ENCODE results near the gene DNMT3A.

Gene DNMT3A

DNA sequence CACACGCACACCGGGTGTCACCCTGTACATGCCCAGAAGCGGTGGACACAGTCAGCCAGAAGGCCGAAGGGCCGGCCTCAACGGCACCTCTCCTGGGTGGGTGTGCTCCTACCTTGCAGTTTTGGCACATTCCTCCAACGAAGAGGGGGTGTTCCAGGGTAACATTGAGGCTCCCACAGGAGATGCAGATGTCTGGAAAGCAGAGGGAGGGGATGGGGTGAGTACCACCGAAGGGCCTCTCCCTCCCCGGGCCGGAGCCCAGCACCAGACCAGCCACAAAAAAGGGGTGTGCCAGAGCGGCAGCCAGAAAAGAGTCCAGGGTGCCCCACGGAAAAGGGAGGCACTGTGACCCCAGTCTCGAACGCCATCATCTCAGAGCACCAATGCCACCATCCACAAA, 96.6 kb downstream of the DNMT3A start:
- DNase-seq: no peak

DNA sequence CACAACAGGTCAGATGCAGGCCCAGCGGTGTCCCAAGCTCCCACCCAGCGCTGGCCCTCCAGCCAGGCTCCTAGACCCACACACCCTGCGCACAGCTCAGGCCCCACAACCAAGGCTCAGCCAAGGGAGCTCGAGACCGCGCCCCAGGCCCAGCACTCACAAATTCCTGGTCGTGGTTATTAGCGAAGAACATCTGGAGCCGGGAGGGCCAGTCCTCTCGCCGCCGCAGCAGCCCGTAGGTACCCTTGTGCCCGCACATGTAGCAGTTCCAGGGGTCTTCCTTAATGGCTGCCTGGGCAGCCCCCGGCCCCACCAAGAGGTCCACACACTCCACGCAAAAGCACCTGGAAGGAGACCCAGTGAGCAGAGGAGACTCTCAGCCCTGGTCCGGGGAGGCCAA, 97.7 kb downstream of the DNMT3A start:
- no peak for DNase-seq

DNA sequence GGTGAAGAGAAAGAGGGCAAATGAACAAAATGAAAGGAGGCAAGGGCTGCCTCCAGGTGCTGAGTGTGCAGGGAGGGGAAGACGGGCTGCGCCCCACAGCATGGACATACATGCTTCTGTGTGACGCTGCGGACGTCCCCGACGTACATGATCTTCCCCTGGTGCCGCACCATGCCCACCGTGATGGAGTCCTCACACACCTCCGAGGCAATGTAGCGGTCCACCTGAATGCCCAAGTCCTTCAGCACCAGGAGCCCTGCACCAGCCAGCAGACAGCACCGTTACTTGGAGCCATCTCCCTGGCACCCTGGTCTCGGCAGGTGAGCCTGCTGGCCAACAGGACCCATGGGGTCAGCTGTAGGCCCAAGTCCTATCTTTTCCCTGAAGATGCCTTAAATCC, 100.3 kb downstream of the DNMT3A start:
- DNase-seq: no peak

GRCh38 chr2:25240636-25241035, 101.1 kb downstream of the DNMT3A start:
- DNase-seq: no peak

GRCh38 chr2:25238920-25239319, 102.8 kb downstream of the DNMT3A start:
- no peak for DNase-seq

- no peak for DNase-seq
Measured at GRCh38 chr2:25237764-25238163, 104.0 kb downstream of the DNMT3A start.

GRCh38 chr2:25236736-25237135, 105.0 kb downstream of the DNMT3A start:
- DNase-seq: no peak

DNA sequence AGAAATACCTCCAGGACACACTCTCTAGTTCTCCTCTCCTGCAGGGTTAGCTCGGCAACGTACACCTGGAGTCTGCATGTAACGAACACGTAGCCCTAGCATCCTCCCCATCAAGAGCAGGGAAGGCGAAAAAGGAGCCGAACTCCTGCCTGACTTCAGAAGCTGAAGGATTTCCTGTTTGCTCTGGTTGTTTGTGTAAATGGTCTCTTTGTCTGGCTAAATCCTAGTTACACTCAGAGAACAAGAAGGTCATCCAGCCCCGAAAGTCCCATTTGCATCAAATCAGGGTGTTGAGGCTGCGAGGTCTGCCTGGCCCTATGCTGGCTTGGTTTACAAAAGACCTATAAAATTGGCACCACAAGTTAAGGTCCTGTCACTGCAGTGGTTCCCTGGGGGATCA, 107.0 kb downstream of the DNMT3A start:
- DNase-seq: peak in 26 of 56 donors; percentile 10 to 46 (median 26)

DNA sequence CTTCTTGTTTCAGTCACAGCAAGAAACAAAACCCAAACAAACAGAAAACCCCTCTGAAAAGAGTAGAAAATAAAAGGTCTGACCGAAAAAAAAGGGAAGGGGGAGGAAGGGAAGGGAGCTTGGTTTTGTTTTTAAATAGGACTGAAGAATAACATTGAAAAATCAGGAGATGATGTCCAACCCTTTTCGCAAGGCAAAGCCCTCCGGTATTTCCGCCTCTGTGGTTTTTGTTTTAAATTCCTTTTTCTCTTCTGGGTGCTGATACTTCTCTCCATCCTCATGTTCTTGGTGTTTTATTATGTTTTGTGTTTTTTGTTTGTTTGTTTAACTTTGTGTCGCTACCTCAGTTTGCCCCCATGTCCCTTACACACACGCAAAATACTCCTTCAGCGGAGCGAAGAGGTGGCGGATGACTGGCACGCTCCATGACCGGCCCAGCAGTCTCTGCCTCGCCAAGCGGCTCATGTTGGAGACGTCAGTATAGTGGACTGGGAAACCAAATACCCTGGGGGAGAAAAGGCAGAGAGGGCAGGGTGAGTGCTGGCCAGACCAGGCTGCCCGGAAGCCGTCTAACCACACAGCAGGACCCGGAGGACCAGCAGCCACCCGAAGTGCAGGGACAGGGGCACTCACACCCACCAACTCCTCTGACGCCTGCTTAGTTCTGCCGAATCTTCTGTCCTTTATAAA, 107.7 kb downstream of the DNMT3A start:
- peak in 4 of 56 donors; percentile 8 to 100 (median 56) for DNase-seq

DNA sequence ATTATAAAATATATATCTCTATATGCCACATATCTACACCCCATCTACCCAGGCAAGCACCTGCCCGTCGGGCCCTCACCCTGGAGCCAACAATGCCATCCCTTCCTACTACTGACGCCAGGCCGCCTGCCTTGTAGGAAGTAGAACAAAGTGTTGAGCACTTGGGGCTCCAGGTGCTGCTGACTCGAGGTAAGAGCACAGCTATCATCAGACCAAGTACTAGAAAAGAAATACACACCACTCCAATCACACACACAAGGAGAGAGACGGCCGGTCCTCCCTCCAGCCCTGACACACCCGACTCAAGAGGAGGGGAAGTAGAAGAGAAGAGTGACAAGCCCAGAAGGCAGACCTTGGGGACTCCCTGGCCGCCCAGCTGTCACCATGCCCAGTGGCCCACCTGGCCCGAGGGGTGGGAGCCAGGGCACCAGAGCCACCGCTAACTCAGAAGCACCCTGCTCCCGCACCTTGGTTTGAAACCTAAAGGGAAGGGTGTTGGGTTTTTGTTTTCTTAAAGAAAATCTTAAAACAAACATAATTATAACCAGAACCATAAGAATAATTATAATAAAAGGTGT, 109.4 kb downstream of the DNMT3A start:
- no peak for DNase-seq

- no peak for DNase-seq
Measured at GRCh38 chr2:25230948-25231311, 110.8 kb downstream of the DNMT3A start.

DNA sequence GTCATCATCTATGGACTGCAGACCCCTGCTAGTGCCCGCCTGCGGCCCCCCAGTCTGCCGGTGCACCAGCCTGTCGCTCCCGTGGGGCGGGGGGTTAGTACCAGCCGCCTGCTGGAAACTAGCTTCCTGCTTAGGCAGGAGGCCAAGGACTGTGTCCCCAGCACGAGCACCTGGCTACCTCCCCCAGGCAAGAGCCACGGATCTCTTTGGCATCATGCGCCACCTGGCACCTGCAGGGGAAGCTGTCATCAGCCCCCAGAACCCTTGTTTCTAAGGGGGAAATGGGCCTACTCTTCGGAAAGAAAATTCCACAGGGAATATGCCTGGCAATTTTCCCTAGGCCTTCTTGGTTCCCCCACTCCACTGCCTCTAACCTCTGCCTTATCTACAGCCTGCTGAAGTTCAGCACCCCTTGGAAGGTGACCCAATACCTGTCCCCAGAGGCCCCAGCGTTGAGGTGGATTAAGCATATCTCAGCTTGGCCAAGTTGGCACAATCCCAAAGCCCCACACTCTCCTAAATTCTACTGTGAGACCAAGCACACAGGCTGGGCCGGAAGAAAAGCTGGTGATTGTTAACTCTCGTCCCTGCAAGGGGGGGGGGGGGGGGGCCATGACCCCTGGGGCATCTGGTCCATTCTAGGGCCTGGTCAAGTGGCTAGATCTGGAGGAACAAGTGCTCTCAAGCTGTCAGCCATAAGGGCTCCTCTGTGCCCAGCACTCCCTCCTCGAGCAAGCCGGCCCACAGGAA, 111.4 kb downstream of the DNMT3A start:
- DNase-seq: no peak

DNA sequence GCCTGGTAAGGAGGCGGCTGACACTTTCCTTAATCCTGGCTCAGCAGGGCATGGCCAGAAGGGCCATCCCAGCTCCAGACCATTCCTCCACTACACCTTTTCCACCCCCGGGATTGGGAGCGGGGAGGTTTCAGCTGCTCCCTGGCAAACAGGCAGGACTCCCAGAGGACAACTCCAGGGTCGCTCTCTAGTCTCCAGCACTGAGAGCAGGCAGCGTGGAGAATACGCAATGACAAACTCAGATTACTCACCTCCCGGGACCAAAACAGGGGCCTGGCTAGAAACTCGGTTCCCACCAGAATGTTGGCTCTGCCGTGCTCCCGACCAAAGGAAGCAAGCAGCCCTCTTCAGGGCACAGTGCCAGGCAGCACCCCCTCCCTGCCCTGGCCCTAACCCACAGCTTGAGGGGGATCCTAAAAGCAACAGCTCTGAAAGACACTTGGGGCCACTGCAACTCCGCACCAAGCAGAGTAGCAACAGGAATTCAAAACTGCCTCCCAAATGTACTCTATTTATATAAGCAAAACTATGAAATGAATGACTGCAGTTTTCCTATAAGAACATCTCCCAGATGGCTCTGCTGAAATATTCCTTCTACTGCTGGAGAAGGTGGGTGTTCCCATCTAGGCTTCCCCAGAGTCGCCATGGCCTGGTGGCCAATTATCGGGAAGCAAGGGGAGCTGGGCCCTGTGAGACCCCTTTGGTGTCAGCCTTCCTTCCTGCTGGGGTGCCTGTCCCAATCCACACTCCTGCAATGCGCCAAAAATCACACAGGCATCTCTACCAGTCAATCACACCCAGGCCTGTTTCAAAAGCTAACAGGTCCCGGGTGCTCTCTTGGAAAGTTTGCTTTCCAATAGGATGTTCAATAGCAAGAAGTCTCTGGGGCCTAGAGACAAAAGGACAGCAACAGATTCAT, 112.2 kb downstream of the DNMT3A start:
- DNase-seq: peak in 1 of 56 donors; percentile 27

DNA sequence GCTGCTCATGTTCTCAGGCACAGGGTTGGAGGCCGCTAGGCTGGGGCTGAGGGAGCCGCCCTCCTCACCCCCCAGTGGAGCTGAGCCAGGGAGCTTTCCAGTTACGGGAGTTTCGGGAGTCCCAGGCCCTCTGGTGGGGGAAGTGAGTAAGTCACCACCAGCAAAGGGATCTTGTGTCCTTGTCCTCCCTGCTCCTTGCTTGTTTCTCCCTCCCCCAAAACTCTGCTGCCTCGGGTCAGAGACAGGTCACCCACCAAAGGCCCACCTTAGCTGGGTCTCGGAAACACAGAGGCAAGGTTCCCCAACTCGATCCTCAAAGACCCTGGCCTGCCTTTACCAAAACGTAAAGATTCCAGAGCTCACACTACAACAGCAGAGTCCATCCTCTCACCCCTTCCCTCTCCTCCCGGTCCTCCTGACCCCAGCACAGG, 112.9 kb downstream of the DNMT3A start:
- DNase-seq: peak in 46 of 56 donors; percentile 19 to 79 (median 52)

DNA sequence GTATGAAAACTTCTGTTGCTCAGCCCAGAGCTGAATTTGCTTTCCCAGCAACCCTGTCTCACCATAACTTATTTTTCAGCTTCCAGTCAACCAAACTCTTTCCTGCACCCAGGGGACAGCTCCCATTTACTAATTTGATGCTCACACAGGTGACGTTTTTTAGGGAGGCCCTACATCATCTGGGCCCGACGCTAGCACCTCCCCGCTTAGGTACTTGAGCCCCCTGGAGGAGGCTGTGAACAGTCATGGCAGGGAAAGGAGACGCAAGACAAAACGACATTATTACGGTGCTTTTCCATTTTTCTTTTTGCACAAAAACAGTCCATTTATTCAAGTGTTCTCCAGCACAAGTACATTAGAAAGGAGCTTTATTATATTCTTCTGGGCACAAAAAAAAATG, 114.1 kb downstream of the DNMT3A start:
- no peak for DNase-seq

DNA sequence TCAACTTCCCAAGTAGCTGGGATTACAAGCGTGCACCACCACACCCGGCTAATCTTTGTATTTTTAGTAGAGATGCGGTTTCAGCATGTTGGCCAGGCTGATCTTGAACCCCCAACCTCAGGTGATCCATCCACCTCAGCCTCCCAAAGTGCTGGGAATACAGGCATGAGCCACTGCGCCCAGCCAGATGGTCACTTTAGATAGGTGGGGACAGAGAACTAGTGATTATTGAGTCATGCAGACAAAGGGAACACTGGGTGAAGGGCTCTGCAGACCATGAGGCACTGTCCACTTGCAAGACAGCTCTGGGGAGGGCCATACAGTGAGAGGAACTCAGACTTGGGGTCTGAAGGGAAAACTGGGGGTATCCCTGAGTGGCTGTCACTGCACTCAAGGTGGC, 114.9 kb downstream of the DNMT3A start:
- DNase-seq: no peak

DNA sequence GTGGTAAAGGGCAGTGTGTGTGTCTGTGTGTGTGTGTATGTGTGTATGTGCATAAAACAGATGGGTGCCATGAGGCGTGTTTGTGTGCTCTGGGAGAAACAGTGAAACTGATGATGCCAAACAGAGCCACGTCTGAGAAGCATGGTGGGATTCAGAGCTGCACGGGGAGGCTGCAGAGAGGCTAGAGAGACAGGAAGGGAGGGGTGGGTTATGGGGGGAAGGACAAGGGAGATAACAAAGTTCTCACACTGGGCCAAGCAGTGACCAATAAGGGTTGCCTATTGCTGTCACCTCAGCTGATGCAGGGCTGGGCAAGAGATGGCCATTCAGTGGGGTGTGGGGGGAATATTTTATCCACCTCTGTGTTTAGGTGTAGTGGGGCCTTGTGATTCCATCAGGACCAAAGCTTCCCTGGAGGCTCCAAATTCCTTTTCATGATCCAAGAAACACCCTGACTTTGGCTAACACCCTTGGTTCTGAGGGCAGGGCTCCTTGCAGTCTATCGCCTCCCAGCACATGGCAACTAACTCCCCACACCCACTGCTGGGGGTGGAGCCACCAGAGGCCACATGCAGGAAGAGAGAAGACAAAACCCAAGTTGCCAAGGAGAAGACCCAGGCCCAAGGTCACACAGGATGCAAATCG, 119.1 kb downstream of the DNMT3A start:
- DNase-seq: no peak

- no peak for DNase-seq
Measured at GRCh38 chr2:25221579-25221978, 120.1 kb downstream of the DNMT3A start.

DNA sequence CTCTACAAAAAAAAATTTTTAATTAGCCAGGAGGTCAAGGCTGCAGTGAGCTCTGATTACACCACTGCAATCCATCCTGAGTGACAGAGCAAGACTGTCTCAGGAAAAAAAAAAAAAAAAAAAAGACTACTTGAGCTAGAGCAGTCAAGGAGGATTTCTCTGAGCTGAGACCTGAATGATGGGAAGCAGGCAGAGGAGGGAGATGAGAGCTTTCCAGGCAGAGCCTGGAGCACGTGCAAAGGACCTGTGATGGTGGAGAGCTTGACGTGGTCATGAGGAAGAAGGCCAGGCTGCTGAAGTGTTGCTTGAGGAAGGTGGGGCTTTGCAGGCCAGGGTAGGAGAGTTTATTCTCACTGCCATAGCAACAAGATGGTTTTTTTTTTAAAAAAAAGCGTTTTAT, 121.4 kb downstream of the DNMT3A start:
- no peak for DNase-seq

- DNase-seq: no peak
Measured at GRCh38 chr2:25219621-25220020, 122.1 kb downstream of the DNMT3A start.

DNA sequence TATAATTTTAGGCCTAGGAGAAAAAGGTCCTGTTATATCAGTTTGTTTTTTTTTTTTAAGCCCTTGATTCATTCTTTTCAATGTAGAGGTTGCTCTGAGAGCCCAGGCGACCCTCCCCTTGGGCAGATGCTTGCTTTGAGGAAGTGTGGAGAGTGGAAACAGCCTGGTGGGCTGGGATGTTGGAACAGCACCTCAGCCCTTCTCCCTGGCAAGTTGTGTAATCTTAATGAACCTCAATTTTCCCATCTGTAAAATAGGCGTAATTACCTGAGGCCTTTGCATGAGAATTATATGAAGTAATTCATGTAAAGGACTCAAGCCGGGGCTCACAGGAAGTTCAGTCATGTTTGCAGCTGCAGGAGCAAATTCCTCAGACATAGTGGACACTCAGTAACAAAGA, 123.6 kb downstream of the DNMT3A start:
- DNase-seq: no peak

Data from nucleus accumbens (tissue), 56 donors.